Astrocyte (in vitro differentiated cells and primary cell): Measurements from ENCODE around the gene IGSF3. TPM values are rescaled to one million over a fixed set of nuclear protein-coding genes. Genes with fewer than 3 reads are reported as not detected.
"Not testable (repeated sequence)": the region's sequence is repeated elsewhere in the genome, so short reads cannot be mapped to it uniquely, and the experiment has no call there.

Source experiments
- DNase-seq: peaks from one replicate; pipeline ENCODE4 v3.0.0-alpha.2; 2010; ENCODE audit warnings: low read depth
- FAIRE-seq: peaks from 2 replicates; lab custom pipeline; 2011; peaks lifted over from hg19 to GRCh38; lab: Jason Lieb, UNC
- H2AFZ ChIP-seq: 2 replicates; pipeline ENCODE4 v1.6.0; 2012; ENCODE audit warnings: low read depth, low read length, inconsistent platforms
- H3K27ac ChIP-seq: 2 replicates; pipeline ENCODE4 v1.5.1; 2011; ENCODE audit warnings: low read depth, low read length, inconsistent platforms
- H3K27me3 ChIP-seq: 2 replicates; pipeline ENCODE4 v1.6.0; 2011; ENCODE audit warnings: low read length, inconsistent platforms; ENCODE audit not compliant: insufficient read depth
- H3K36me3 ChIP-seq: 2 replicates; pipeline ENCODE4 v1.5.1; 2011; ENCODE audit warnings: low read length, inconsistent platforms; ENCODE audit not compliant: insufficient read depth
- H3K4me1 ChIP-seq: 2 replicates; pipeline ENCODE4 v1.5.1; 2011; ENCODE audit warnings: low read length, inconsistent platforms; ENCODE audit not compliant: insufficient read depth
- H3K4me2 ChIP-seq: 2 replicates; pipeline ENCODE4 v1.6.0; 2012; ENCODE audit warnings: low read length, inconsistent platforms
- H3K4me3 ChIP-seq: 2 replicates; pipeline ENCODE4 v1.5.1; 2011; ENCODE audit warnings: low read depth, mild to moderate bottlenecking, low read length, inconsistent platforms; ENCODE audit not compliant: insufficient read depth
- H3K79me2 ChIP-seq: 2 replicates; pipeline ENCODE4 v1.6.0; 2012; ENCODE audit warnings: mild to moderate bottlenecking, low read length, inconsistent platforms; ENCODE audit not compliant: insufficient read depth
- H3K9ac ChIP-seq: 2 replicates; pipeline ENCODE4 v1.6.0; 2012; ENCODE audit warnings: mild to moderate bottlenecking, low read length, inconsistent platforms
- H3K9me3 ChIP-seq: 2 replicates; pipeline ENCODE4 v1.5.1; 2012; ENCODE audit warnings: low read depth, mild to moderate bottlenecking, low read length, inconsistent platforms; ENCODE audit not compliant: insufficient read depth
- H4K20me1 ChIP-seq: 2 replicates; pipeline ENCODE4 v1.6.0; 2012; ENCODE audit warnings: low read length, inconsistent platforms; ENCODE audit not compliant: insufficient read depth
- H3K27ac Mint-ChIP-seq: one replicate; pipeline ENCODE4 v1.8.0; 2021; ENCODE audit warnings: mild to moderate bottlenecking, mixed read lengths; ENCODE audit not compliant: unreplicated experiment
- H3K27me3 Mint-ChIP-seq: one replicate; pipeline ENCODE4 v1.8.0; 2021; ENCODE audit warnings: low read depth, mixed read lengths; ENCODE audit not compliant: unreplicated experiment
- H3K36me3 Mint-ChIP-seq: one replicate; pipeline ENCODE4 v1.8.0; 2021; ENCODE audit warnings: low read depth, mixed read lengths; ENCODE audit not compliant: unreplicated experiment
- H3K4me1 Mint-ChIP-seq: one replicate; pipeline ENCODE4 v1.8.0; 2021; ENCODE audit warnings: low read depth, mixed read lengths; ENCODE audit not compliant: unreplicated experiment
- H3K4me3 Mint-ChIP-seq: one replicate; pipeline ENCODE4 v1.8.0; 2021; ENCODE audit warnings: mild to moderate bottlenecking, moderate library complexity, mixed read lengths; ENCODE audit not compliant: unreplicated experiment
- H3K9me3 Mint-ChIP-seq: one replicate; pipeline ENCODE4 v1.8.0; 2021; ENCODE audit warnings: mild to moderate bottlenecking, mixed read lengths; ENCODE audit not compliant: unreplicated experiment
- EZH2 ChIP-seq: IDR thresholded peaks from 2 replicates; pipeline ENCODE4 v1.6.1; 2012; ENCODE audit warnings: mild to moderate bottlenecking, low read length, inconsistent platforms; ENCODE audit not compliant: insufficient read depth
- total RNA-seq: library from RNA; stranded (reverse); gene quantifications from 2 replicates; pipeline ENCODE4 v1.2.1, GENCODE V29; 2021
- TF ChIP-seq, protein P1 (sequence below): IDR thresholded peaks from 2 replicates; pipeline ENCODE4 v1.5.1; 2011; ENCODE audit warnings: low read depth, mild to moderate bottlenecking, inconsistent platforms, low read length, moderate library complexity; ENCODE audit not compliant: insufficient read depth

Gene IGSF3
- total RNA-seq, 1 donor from 2014 or later, result 11.7 TPM

DNA sequence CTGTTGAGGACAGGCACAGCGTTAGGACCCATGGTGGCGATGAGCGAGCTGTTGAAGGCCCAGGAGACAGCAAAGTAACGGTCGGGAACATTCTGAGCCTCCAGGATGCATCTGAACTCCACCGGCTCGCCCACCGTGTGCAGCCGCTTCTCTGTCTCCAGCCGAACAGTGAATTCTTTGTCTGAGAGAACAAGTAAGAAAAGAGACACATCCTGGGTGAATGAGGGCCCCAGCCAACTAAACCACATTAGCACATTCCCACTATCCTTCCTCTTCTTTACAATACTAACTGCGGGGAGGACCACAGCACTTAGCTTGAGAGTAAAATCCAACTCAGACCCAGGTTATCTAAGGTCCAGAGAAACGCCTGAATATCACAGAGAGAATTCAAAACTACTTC, 59.4 kb downstream of the IGSF3 start:
- H3K27ac ChIP-seq, FAIRE-seq, H4K20me1 ChIP-seq, H3K36me3 ChIP-seq, H3K9ac ChIP-seq, H3K9me3 ChIP-seq, H3K4me3 Mint-ChIP-seq, H3K27me3 Mint-ChIP-seq, H3K27me3 ChIP-seq, H3K4me2 ChIP-seq, H3K79me2 ChIP-seq, H3K9me3 Mint-ChIP-seq, DNase-seq, H3K4me1 ChIP-seq, H2AFZ ChIP-seq, H3K27ac Mint-ChIP-seq, H3K36me3 Mint-ChIP-seq, H3K4me3 ChIP-seq: not testable (repeated sequence)
- H3K4me1 Mint-ChIP-seq, result peaks cover 23% of the 10 kb centered on the region

DNA sequence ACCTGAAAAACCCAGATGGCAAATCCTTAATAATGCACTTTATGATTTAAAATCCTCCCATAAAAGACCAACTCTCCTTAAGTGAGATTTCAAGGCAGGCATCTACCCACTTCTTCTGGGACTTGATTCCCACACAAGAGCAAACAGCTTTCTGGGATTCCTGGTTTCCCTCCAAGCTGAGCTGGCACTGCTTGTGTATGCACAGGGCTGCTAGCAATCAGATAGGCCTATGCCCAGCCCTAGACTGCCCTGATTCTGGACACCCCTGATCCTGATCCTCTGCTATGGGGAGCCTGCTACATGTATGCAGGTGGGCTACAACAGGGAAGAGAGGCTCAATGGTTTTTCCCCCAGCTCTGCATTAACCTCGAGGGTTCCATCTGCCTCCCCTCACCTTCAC, 60.1 kb downstream of the IGSF3 start:
- not testable (repeated sequence) for H3K4me3 ChIP-seq, H3K4me3 Mint-ChIP-seq, H3K36me3 ChIP-seq, FAIRE-seq, H3K27ac Mint-ChIP-seq, DNase-seq, H4K20me1 ChIP-seq, H3K4me1 ChIP-seq, H3K9ac ChIP-seq, H3K27ac ChIP-seq, H3K36me3 Mint-ChIP-seq, H3K79me2 ChIP-seq, H3K4me2 ChIP-seq, H3K9me3 Mint-ChIP-seq, H3K27me3 Mint-ChIP-seq, H2AFZ ChIP-seq, H3K27me3 ChIP-seq, H3K9me3 ChIP-seq
- H3K4me1 Mint-ChIP-seq, result peaks cover 23% of the 10 kb centered on the region

DNA sequence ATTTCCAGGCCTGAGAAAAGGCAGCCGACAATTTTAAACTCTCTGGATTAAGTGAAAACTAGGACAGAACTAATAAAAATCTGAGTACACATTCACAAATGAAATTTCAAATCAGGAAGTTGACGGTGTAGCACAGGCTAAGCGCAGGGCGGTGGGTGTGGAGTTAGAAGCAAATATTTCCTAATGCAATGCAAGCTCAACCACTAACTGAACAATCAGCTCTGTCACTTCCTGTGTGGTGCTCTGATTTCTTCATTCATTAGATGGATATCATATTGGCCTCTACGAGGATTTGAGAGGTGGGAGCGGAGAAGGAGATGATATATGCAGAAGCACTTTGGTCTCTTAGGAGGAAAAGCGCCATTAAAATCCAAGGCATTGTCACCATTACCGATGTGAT, 61.5 kb downstream of the IGSF3 start:
- H4K20me1 ChIP-seq, H2AFZ ChIP-seq, H3K36me3 ChIP-seq, H3K4me2 ChIP-seq, H3K9ac ChIP-seq, H3K9me3 Mint-ChIP-seq, H3K27ac ChIP-seq, H3K27ac Mint-ChIP-seq, H3K27me3 ChIP-seq, H3K4me3 Mint-ChIP-seq, H3K4me1 ChIP-seq, H3K79me2 ChIP-seq, H3K27me3 Mint-ChIP-seq, H3K4me3 ChIP-seq, H3K9me3 ChIP-seq, H3K36me3 Mint-ChIP-seq, DNase-seq, FAIRE-seq: not testable (repeated sequence)
- peaks cover 18% of the 10 kb centered on the region for H3K4me1 Mint-ChIP-seq

DNA sequence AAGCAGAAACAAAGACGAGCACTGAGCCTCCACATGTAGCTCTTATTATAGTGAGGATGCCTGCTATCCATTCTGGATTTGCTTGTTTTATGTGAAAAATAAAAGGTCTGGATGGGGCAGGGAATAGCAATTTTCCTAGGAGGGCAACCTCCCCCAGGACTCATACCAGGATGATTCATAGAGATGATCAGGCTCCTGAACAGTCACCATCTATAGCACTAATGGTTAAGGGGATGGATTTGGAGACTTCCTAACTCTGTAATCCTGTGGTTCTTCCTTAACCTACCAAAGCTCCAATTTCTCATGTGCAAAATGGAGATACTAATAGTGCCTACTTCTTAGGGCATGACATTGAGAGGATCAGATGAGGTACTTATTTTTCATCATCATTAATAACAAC, 62.2 kb downstream of the IGSF3 start:
- Mint-ChIP-seq H3K27ac (no peak overlapping the region), H3K36me3 (peaks cover 2% of the 10 kb centered on the region), H3K9me3 (no peaks in the 10 kb centered on the region), H3K4me1 (peaks cover 18% of the 10 kb centered on the region), H3K4me3 (no peak overlapping the region), H3K27me3 (peaks cover 2% of the 10 kb centered on the region)
- H3K4me1 ChIP-seq, result no peaks in the 10 kb centered on the region
- H3K27me3 ChIP-seq, result no peaks in the 10 kb centered on the region
- no peak overlapping the region for H2AFZ ChIP-seq
- H3K4me3 ChIP-seq, result no peak overlapping the region
- H3K36me3 ChIP-seq, result no peaks in the 10 kb centered on the region
- H3K9me3 ChIP-seq, result no peaks in the 10 kb centered on the region
- no peak for TF ChIP-seq EZH2
- TF ChIP-seq, protein P1, sequence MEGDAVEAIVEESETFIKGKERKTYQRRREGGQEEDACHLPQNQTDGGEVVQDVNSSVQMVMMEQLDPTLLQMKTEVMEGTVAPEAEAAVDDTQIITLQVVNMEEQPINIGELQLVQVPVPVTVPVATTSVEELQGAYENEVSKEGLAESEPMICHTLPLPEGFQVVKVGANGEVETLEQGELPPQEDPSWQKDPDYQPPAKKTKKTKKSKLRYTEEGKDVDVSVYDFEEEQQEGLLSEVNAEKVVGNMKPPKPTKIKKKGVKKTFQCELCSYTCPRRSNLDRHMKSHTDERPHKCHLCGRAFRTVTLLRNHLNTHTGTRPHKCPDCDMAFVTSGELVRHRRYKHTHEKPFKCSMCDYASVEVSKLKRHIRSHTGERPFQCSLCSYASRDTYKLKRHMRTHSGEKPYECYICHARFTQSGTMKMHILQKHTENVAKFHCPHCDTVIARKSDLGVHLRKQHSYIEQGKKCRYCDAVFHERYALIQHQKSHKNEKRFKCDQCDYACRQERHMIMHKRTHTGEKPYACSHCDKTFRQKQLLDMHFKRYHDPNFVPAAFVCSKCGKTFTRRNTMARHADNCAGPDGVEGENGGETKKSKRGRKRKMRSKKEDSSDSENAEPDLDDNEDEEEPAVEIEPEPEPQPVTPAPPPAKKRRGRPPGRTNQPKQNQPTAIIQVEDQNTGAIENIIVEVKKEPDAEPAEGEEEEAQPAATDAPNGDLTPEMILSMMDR, result no peak
- no peak overlapping the region for H3K27ac ChIP-seq
- DNase-seq, result no peak
- no peak for FAIRE-seq
- H3K79me2 ChIP-seq, result no peaks in the 10 kb centered on the region
- H3K4me2 ChIP-seq, result no peak overlapping the region
- no peak overlapping the region for H3K9ac ChIP-seq
- no peaks in the 10 kb centered on the region for H4K20me1 ChIP-seq

DNA sequence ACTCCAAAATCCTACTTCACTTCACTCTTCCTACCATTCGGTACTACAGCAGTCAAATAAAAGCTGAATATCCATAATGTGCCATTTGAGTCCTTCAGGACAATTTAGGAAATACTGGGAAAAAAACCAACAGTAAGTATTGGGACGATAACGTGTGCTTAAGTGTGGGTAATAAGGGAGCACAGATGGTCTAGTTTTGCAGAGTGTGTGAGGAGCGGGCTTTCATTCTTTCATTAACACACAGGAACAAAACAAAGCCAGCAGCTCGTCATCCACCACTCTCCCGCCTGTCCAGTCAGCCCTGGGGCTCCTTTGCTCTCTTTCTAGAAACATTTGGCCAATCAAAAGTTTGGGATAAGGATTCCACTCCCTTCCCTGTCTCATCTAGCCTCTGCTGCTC, 63.1 kb downstream of the IGSF3 start:
- H3K36me3 ChIP-seq, H4K20me1 ChIP-seq, H3K36me3 Mint-ChIP-seq, H3K27me3 ChIP-seq, DNase-seq, H3K4me3 Mint-ChIP-seq, H3K9me3 Mint-ChIP-seq, H3K4me2 ChIP-seq, H3K27me3 Mint-ChIP-seq, H3K9ac ChIP-seq, H2AFZ ChIP-seq, H3K4me3 ChIP-seq, H3K4me1 ChIP-seq, H3K27ac Mint-ChIP-seq, H3K79me2 ChIP-seq, H3K27ac ChIP-seq, H3K9me3 ChIP-seq, FAIRE-seq: not testable (repeated sequence)
- peaks cover 14% of the 10 kb centered on the region for H3K4me1 Mint-ChIP-seq
